AG04450 (cell line): Measurements from ENCODE around the gene GSTM3. TPM values are rescaled to one million over a fixed set of nuclear protein-coding genes. Genes with fewer than 3 reads are reported as not detected.
"Not testable (repeated sequence)": the region's sequence is repeated elsewhere in the genome, so short reads cannot be mapped to it uniquely, and the experiment has no call there.

Experiments
- CTCF ChIA-PET: fragments of 300-600, 350-600 bp; formaldehyde crosslinking; extraction: SDS; loops from one replicate; lab custom pipeline; 2022; ENCODE audit warnings: antibody characterized with exemption, inconsistent platforms; lab: Charles Lee
- POLR2A ChIA-PET: fragments of 350-600 bp; formaldehyde crosslinking; extraction: SDS; loops from one replicate; lab custom pipeline; 2021; ENCODE audit warnings: antibody characterized with exemption, inconsistent platforms; lab: Yijun Ruan, JAX
- DNase-seq: peaks from one replicate; pipeline ENCODE4 v3.0.0-alpha.2; 2011; ENCODE audit warnings: low read depth, low spot score
- H3K27ac ChIP-seq: one replicate; pipeline ENCODE4 v1.5.1; 2012; ENCODE audit warnings: low read depth, low read length, control low read depth
- H3K27me3 ChIP-seq: one replicate; pipeline ENCODE4 v1.6.0; 2012; ENCODE audit warnings: low read length; ENCODE audit not compliant: control insufficient read depth, insufficient read depth
- H3K4me3 ChIP-seq: 2 replicates; pipeline ENCODE4 v1.5.1; 2011; ENCODE audit warnings: mild to moderate bottlenecking, low read depth, low read length, control low read depth
- H3K9me3 ChIP-seq: 2 replicates; pipeline ENCODE4 v1.5.1; 2012; ENCODE audit warnings: low read length; ENCODE audit not compliant: control insufficient read depth, insufficient read depth
- CTCF ChIP-seq: IDR thresholded peaks from 2 replicates; pipeline ENCODE4 v1.5.1; 2011; ENCODE audit warnings: low read depth, low read length, control low read depth, inconsistent platforms
- polyA plus RNA-seq: library from polyadenylated mRNA; depleted of rRNA; stranded (reverse); fragments of >200 nt; gene quantifications from 2 replicates; pipeline ENCODE4 v1.2.3, GENCODE V29; 2011

Gene GSTM3
- polyA plus RNA-seq, 1 experiment: 299 TPM

- DNase-seq: no peak
- ChIA-PET CTCF (no interaction called here), POLR2A (no interaction called here)
- Histone ChIP-seq H3K27ac (no peak overlapping the region), H3K4me3 (no peak overlapping the region), H3K9me3 (peaks cover 9% of the 10 kb centered on the region; the same call in 1 of the 2 replicates), H3K27me3 (peaks cover 3% of the 10 kb centered on the region)
- TF ChIP-seq CTCF: no peak
These were observed 35.4 kb downstream of the GSTM3 start for GRCh38 chr1:109705411-109705810.

GRCh38 chr1:109704173-109704572 is 36.7 kb downstream of the GSTM3 start:
- CTCF ChIA-PET: no interaction called here

GRCh38 chr1:109702940-109703339 is 37.9 kb downstream of the GSTM3 start:
- H3K27ac ChIP-seq, H3K4me3 ChIP-seq, POLR2A ChIA-PET, H3K27me3 ChIP-seq, H3K9me3 ChIP-seq, CTCF ChIA-PET, DNase-seq: not testable (repeated sequence)

More at GRCh38 chr1:109704173-109704572, 36.7 kb downstream of the GSTM3 start:
- POLR2A ChIA-PET: no interaction called here
- Histone ChIP-seq H3K9me3 (peaks cover 9% of the 10 kb centered on the region; the same call in 1 of the 2 replicates), H3K27me3 (peaks cover 3% of the 10 kb centered on the region), H3K4me3 (no peak overlapping the region), H3K27ac (no peak overlapping the region)
- TF ChIP-seq CTCF: no peak
- DNase-seq: no peak

- POLR2A ChIA-PET, H3K27ac ChIP-seq, H3K9me3 ChIP-seq, CTCF ChIA-PET, DNase-seq, H3K4me3 ChIP-seq, H3K27me3 ChIP-seq: not testable (repeated sequence)
These were observed 43.0 kb downstream of the GSTM3 start for GRCh38 chr1:109697861-109698260.

- ChIA-PET POLR2A (no interaction called here), CTCF (no interaction called here)
- Histone ChIP-seq H3K27ac (no peak overlapping the region), H3K27me3 (no peaks in the 10 kb centered on the region), H3K9me3 (no peaks in the 10 kb centered on the region), H3K4me3 (no peak overlapping the region)
- DNase-seq: no peak
- no peak for TF ChIP-seq CTCF
These were observed 43.8 kb downstream of the GSTM3 start for GRCh38 chr1:109697066-109697465.

- H3K27me3 ChIP-seq, DNase-seq, CTCF ChIA-PET, POLR2A ChIA-PET, H3K9me3 ChIP-seq, H3K4me3 ChIP-seq, H3K27ac ChIP-seq: not testable (repeated sequence)
These were observed 45.7 kb downstream of the GSTM3 start for GRCh38 chr1:109695138-109695537.

GRCh38 chr1:109694400-109694799 is 46.4 kb downstream of the GSTM3 start:
- H3K27ac ChIP-seq, POLR2A ChIA-PET, DNase-seq, H3K27me3 ChIP-seq, H3K4me3 ChIP-seq, H3K9me3 ChIP-seq, CTCF ChIA-PET: not testable (repeated sequence)
